ENCODE data around the gene GRK1. TPM values are rescaled to one million over a fixed set of nuclear protein-coding genes. Genes with fewer than 3 reads are reported as not detected.

Gene GRK1
- total RNA-seq, 1 donor from 2014 or later, result not detected

- no peak for DNase-seq (ENCODE audit: low read depth)
- no peaks in the 10 kb centered on the region for H3K27me3 ChIP-seq (ENCODE audit: control insufficient read depth, insufficient read depth, low read length)
- TF ChIP-seq CTCF (IDR thresholded peaks at IDR 0.05; ENCODE audit: insufficient read depth, low read length, poor library complexity, severe bottlenecking), result no peak
- no peak overlapping the region for H3K4me3 ChIP-seq (ENCODE audit: low read depth, low read length)
- no peaks in the 10 kb centered on the region for H3K36me3 ChIP-seq (ENCODE audit: control insufficient read depth, insufficient read depth, low read length)
These were observed 17.8 kb upstream of the GRK1 start for GRCh38 chr13:113649212-113649611.

GRCh38 chr13:113650275-113650674 is 16.7 kb upstream of the GRK1 start:
- DNase-seq (ENCODE audit: low read depth), result no peak
- no peaks in the 10 kb centered on the region for H3K36me3 ChIP-seq (ENCODE audit: control insufficient read depth, insufficient read depth, low read length)
- no peaks in the 10 kb centered on the region for H3K27me3 ChIP-seq (ENCODE audit: control insufficient read depth, insufficient read depth, low read length)
- no peak for TF ChIP-seq CTCF (IDR thresholded peaks at IDR 0.05; ENCODE audit: insufficient read depth, low read length, poor library complexity, severe bottlenecking)
- no peak overlapping the region for H3K4me3 ChIP-seq (ENCODE audit: low read depth, low read length)

GRCh38 chr13:113650731-113651148 is 16.3 kb upstream of the GRK1 start:
- DNase-seq (ENCODE audit: low read depth), result no peak
- peaks cover 2% of the 10 kb centered on the region for H3K27me3 ChIP-seq (ENCODE audit: control insufficient read depth, insufficient read depth, low read length)
- H3K36me3 ChIP-seq (ENCODE audit: control insufficient read depth, insufficient read depth, low read length), result no peaks in the 10 kb centered on the region
- no peak for TF ChIP-seq CTCF (IDR thresholded peaks at IDR 0.05; ENCODE audit: insufficient read depth, low read length, poor library complexity, severe bottlenecking)
- no peak overlapping the region for H3K4me3 ChIP-seq (ENCODE audit: low read depth, low read length)

GRCh38 chr13:113651511-113652403 is 15.3 kb upstream of the GRK1 start:
- no peak for TF ChIP-seq CTCF (IDR thresholded peaks at IDR 0.05; ENCODE audit: insufficient read depth, low read length, poor library complexity, severe bottlenecking)
- peaks cover 5% of the 10 kb centered on the region for H3K27me3 ChIP-seq (ENCODE audit: control insufficient read depth, insufficient read depth, low read length)
- DNase-seq (ENCODE audit: low read depth), result no peak
- no peak overlapping the region for H3K4me3 ChIP-seq (ENCODE audit: low read depth, low read length)
- H3K36me3 ChIP-seq (ENCODE audit: control insufficient read depth, insufficient read depth, low read length), result no peaks in the 10 kb centered on the region

GRCh38 chr13:113652404-113653263 is 14.4 kb upstream of the GRK1 start:
- peaks cover 5% of the 10 kb centered on the region for H3K27me3 ChIP-seq (ENCODE audit: control insufficient read depth, insufficient read depth, low read length)
- H3K4me3 ChIP-seq (ENCODE audit: low read depth, low read length), result no peak overlapping the region
- H3K36me3 ChIP-seq (ENCODE audit: control insufficient read depth, insufficient read depth, low read length), result no peaks in the 10 kb centered on the region
- no peak for DNase-seq (ENCODE audit: low read depth)
- TF ChIP-seq CTCF (IDR thresholded peaks at IDR 0.05; ENCODE audit: insufficient read depth, low read length, poor library complexity, severe bottlenecking), result no peak

Data from kidney epithelial cell (primary cell).